Measurements from ENCODE around the gene ARF3. TPM values are rescaled to one million over a fixed set of nuclear protein-coding genes. Genes with fewer than 3 reads are reported as not detected.
"Not testable (repeated sequence)": the region's sequence is repeated elsewhere in the genome, so short reads cannot be mapped to it uniquely, and the experiment has no call there.

The ARF3 gene
- total and polyA plus RNA-seq, 2 donors (not counting 3 experiments of a cell fraction or from before 2014, with no cell fraction given), result 149 to 172 TPM

- DNase-seq (ENCODE audit: low read depth, low spot score) (no peak), FAIRE-seq (no peak)
- Histone ChIP-seq H3K79me2 (ENCODE audit: control insufficient read depth, insufficient read depth, low read length) (no peaks in the 10 kb centered on the region), H3K4me3 (replicated peaks in 1 of 3; ENCODE audit: insufficient read depth in 1 of 3, low read depth in 1 of 3, low read length in 3 of 3) (no peak overlapping the region), H3K27me3 (ENCODE audit: control insufficient read depth in 2 of 2, insufficient read depth in 2 of 2, low read length in 2 of 2) (no peaks in the 10 kb centered on the region), H3K9me1 (replicated peaks; ENCODE audit: control insufficient read depth, extremely low read depth, insufficient read depth, low read length) (no peaks in the 10 kb centered on the region), H3K9ac (replicated peaks; ENCODE audit: extremely low read depth, insufficient read depth, low read length) (no peak overlapping the region), H3K9me3 (replicated peaks; ENCODE audit: control insufficient read depth, insufficient read depth, low read length) (no peaks in the 10 kb centered on the region), H3K36me3 (ENCODE audit: control insufficient read depth in 2 of 2, extremely low read depth in 1 of 2, insufficient read depth in 2 of 2, low read length in 2 of 2) (no peaks in the 10 kb centered on the region), H4K20me1 (replicated peaks; ENCODE audit: control insufficient read depth, extremely low read depth, insufficient read depth, low read length) (no peaks in the 10 kb centered on the region), H3K4me1 (ENCODE audit: control insufficient read depth, extremely low read depth, insufficient read depth, low read length) (no peaks in the 10 kb centered on the region), H3K27ac (ENCODE audit: insufficient read depth, low read depth, low read length) (no peak overlapping the region), H3K4me2 (ENCODE audit: insufficient read depth, low read length) (no peak overlapping the region), H2AFZ (ENCODE audit: low read depth, low read length) (no peak overlapping the region)
- intact Hi-C loops (cut with micrococcal nuclease), result no loop called here
- TF ChIP-seq POLR2AphosphoS5 (IDR thresholded peaks at IDR 0.05; ENCODE audit: insufficient read depth, low read depth, low read length), result no peak
- TF ChIP-seq, protein P1, sequence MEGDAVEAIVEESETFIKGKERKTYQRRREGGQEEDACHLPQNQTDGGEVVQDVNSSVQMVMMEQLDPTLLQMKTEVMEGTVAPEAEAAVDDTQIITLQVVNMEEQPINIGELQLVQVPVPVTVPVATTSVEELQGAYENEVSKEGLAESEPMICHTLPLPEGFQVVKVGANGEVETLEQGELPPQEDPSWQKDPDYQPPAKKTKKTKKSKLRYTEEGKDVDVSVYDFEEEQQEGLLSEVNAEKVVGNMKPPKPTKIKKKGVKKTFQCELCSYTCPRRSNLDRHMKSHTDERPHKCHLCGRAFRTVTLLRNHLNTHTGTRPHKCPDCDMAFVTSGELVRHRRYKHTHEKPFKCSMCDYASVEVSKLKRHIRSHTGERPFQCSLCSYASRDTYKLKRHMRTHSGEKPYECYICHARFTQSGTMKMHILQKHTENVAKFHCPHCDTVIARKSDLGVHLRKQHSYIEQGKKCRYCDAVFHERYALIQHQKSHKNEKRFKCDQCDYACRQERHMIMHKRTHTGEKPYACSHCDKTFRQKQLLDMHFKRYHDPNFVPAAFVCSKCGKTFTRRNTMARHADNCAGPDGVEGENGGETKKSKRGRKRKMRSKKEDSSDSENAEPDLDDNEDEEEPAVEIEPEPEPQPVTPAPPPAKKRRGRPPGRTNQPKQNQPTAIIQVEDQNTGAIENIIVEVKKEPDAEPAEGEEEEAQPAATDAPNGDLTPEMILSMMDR (IDR thresholded peaks at IDR 0.05; ENCODE audit: extremely low read depth in 1 of 2, insufficient read depth in 1 of 2, low read depth in 1 of 2, low read length in 2 of 2), result no peak
- no peak for TF ChIP-seq FOS (IDR thresholded peaks at IDR 0.05; ENCODE audit: borderline replicate concordance, insufficient read depth, low read length)
- no peak for TF ChIP-seq MYC (IDR thresholded peaks at IDR 0.05; ENCODE audit: low read depth, low read length)
- TF ChIP-seq POLR2A (IDR thresholded peaks at IDR 0.05; ENCODE audit: low read depth, low read length), result no peak
- TF ChIP-seq GATA2 (IDR thresholded peaks at IDR 0.05; ENCODE audit: insufficient read depth, insufficient read length, low read depth, low read length), result no peak
- dilution Hi-C loops (cut with MboI; ENCODE audit: extremely low pct_ligation_motif_present, low sequenced_read_pairs), result no loop called here
- CTCF ChIA-PET, result interaction anchor here (1.3 to 4.2 kb wide), 2 partner anchors 14 to 57 kb away, joined by 5 to 22 read pairs; partner anchors contain the start of gene FKBP11
- POLR2A ChIA-PET, result no interaction called here
- no TSS peak for BruUV-seq (replicated peaks)
These were observed 47.1 kb downstream of the ARF3 start for GRCh38 chr12:48910196-48910595.

DNA sequence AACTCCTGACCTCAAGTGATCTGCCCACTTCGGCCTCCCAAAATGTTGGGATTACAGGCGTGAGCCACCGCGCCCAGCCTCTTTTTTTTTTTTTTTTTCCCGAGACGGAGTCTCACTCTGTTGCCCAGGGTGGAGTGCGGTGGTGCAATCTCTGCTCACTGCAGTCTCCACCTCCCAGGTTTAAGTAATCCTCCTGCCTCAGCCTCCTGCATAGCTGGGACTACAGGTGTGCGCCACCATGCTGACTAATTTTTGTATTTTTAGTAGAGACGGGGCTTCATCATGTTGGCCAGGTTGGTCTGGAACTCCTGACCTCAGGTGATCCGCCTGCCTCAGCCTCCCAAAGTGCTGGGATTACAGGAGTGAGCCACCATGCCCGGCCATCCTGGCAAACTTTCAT is 47.6 kb downstream of the ARF3 start:
- H3K9me1 ChIP-seq (replicated peaks; ENCODE audit: control insufficient read depth, extremely low read depth, insufficient read depth, low read length); POLR2A ChIA-PET; H3K4me3 ChIP-seq (replicated peaks in 1 of 3; ENCODE audit: insufficient read depth in 1 of 3, low read depth in 1 of 3, low read length in 3 of 3); BruUV-seq (replicated peaks); DNase-seq (ENCODE audit: low read depth, low spot score); H3K9ac ChIP-seq (replicated peaks; ENCODE audit: extremely low read depth, insufficient read depth, low read length); dilution Hi-C loops (cut with MboI; ENCODE audit: extremely low pct_ligation_motif_present, low sequenced_read_pairs); H3K4me1 ChIP-seq (ENCODE audit: control insufficient read depth, extremely low read depth, insufficient read depth, low read length); intact Hi-C loops (cut with micrococcal nuclease); H2AFZ ChIP-seq (ENCODE audit: low read depth, low read length); FAIRE-seq; H3K79me2 ChIP-seq (ENCODE audit: control insufficient read depth, insufficient read depth, low read length); H3K27me3 ChIP-seq (ENCODE audit: control insufficient read depth in 2 of 2, insufficient read depth in 2 of 2, low read length in 2 of 2); H3K4me2 ChIP-seq (ENCODE audit: insufficient read depth, low read length); H3K9me3 ChIP-seq (replicated peaks; ENCODE audit: control insufficient read depth, insufficient read depth, low read length); H4K20me1 ChIP-seq (replicated peaks; ENCODE audit: control insufficient read depth, extremely low read depth, insufficient read depth, low read length); H3K36me3 ChIP-seq (ENCODE audit: control insufficient read depth in 2 of 2, extremely low read depth in 1 of 2, insufficient read depth in 2 of 2, low read length in 2 of 2); H3K27ac ChIP-seq (ENCODE audit: insufficient read depth, low read depth, low read length): not testable (repeated sequence)
- CTCF ChIA-PET, result interaction anchor here (4.2 kb wide), 1 partner anchor 15 kb away, joined by 22 read pairs; the partner anchor contains the start of gene FKBP11

Measured in endothelial cell of umbilical vein (primary cell).